HG03045 (cell line): ENCODE data around the gene SPG11.
"Not testable (repeated sequence)": the region's sequence is repeated elsewhere in the genome, so short reads cannot be mapped to it uniquely, and the experiment has no call there.

Source experiments
- ATAC-seq: cut with Tn5 transposase; IDR thresholded peaks from one replicate; pipeline ENCODE4 v1.9.1; 2021; ENCODE audit warnings: mild to moderate bottlenecking, moderate library complexity; ENCODE audit not compliant: unreplicated experiment

Gene SPG11

GRCh38 chr15:44532689-44533088 is 130.8 kb downstream of the SPG11 start:
- ATAC-seq, result no peak

- ATAC-seq, result not testable (repeated sequence)
Observed at GRCh38 chr15:44532275-44532674, 131.2 kb downstream of the SPG11 start.

- no peak for ATAC-seq
Observed at GRCh38 chr15:44530653-44531052, 132.8 kb downstream of the SPG11 start.

GRCh38 chr15:44529864-44530604 is 133.4 kb downstream of the SPG11 start:
- ATAC-seq, result no peak

- ATAC-seq, result no peak
Observed at GRCh38 chr15:44527241-44527640, 136.2 kb downstream of the SPG11 start.

GRCh38 chr15:44525018-44525417 is 138.4 kb downstream of the SPG11 start:
- ATAC-seq, result no peak

GRCh38 chr15:44519537-44519936 is 143.9 kb downstream of the SPG11 start:
- ATAC-seq, result no peak

GRCh38 chr15:44516436-44516835 is 147.0 kb downstream of the SPG11 start:
- ATAC-seq, result no peak
